Skeletal muscle tissue (tissue), 4 donors: Measurements from ENCODE around the gene NOL4L. TPM values are rescaled to one million over a fixed set of nuclear protein-coding genes. Genes with fewer than 3 reads are reported as not detected.

ENCODE experiments used
- H3K27ac ChIP-seq: one replicate; pipeline ENCODE4 v1.7.0; 2013; ENCODE audit warnings: mild to moderate bottlenecking, low read depth, low read length, inconsistent platforms
- H3K27me3 ChIP-seq, 3 donors: one replicate each; pipeline ENCODE4 v1.7.0; 2013; ENCODE audit warnings: low read length in 3 of 3; ENCODE audit not compliant: control insufficient read depth in 3 of 3, insufficient read depth in 3 of 3
- H3K36me3 ChIP-seq, 3 donors: one replicate each; pipeline ENCODE4 v1.7.0; 2013; ENCODE audit warnings: low read length in 3 of 3; ENCODE audit not compliant: control insufficient read depth in 3 of 3, insufficient read depth in 3 of 3
- H3K4me1 ChIP-seq, 3 donors: one replicate each; pipeline ENCODE4 v1.7.0; 2013; ENCODE audit warnings: low read length in 3 of 3, mild to moderate bottlenecking in 3 of 3; ENCODE audit not compliant: control insufficient read depth in 3 of 3, insufficient read depth in 3 of 3
- H3K4me3 ChIP-seq, 3 donors: one replicate each; pipeline ENCODE4 v1.7.0; 2013; ENCODE audit warnings: low read length in 3 of 3
- H3K9ac ChIP-seq, 3 donors: one replicate each; pipeline ENCODE4 v1.7.0; 2013; ENCODE audit warnings: low read length in 3 of 3, mild to moderate bottlenecking in 3 of 3, moderate library complexity in 2 of 3, low read depth in 1 of 3
- H3K9me3 ChIP-seq, 3 donors: one replicate each; pipeline ENCODE4 v1.7.0; 2013; ENCODE audit warnings: low read length in 3 of 3; ENCODE audit not compliant: control insufficient read depth in 3 of 3
- total RNA-seq: library from RNA; depleted of rRNA; stranded (reverse); fragments of >200 nt; gene quantifications from one replicate; pipeline ENCODE4 v1.2.3, GENCODE V29; 2014
- donor health status: Osteomylitis.

NOL4L gene
- total RNA-seq, 1 donor from 2014 or later: 4.2 TPM

DNA sequence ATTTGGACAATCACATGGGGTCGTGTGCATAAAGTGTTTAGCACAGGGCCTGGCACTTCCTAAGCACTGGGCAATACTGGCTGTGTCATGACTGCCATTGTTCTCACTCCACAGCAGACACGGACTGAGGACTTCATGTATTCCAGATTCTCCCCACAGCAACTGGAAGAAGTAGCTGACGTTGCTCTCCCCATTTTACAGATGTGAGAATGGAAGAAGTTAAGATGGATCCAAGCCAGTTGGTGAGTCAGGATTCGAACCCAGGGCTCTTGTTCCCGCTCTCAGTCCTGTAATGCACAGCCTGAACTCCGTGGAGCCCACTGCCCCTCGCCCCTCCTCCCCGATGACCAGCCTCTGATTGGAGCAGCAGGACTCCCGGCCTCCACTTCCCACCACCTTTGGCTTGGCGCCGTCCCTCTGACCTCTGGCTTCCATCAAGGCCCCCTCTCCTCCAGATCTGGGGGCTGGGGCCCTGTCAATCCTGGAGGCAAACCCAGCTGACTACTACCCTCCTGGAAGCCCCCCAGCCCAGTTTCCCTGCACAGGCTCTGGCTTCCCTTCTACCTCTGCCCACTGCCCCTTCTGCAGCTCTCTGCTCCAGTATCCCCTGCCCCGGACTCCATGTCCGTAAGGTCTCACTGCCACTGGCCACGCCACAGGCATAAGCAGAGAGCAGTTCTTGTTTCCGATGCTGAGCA, 12.7 kb downstream of the NOL4L start:
- Histone ChIP-seq H3K27me3 (peaks cover 2 to 11% (median 3%) of the 10 kb centered on the region in 3 donors), H3K27ac (no peak overlapping the region), H3K4me3 (no peak overlapping the region), H3K9me3 (no peaks in the 10 kb centered on the region), H3K9ac (no peak overlapping the region), H3K4me1 (peaks cover 0 to 6% (median 0%) of the 10 kb centered on the region in 3 donors), H3K36me3 (no peaks in the 10 kb centered on the region)

- no peaks in the 10 kb centered on the region for H3K36me3 ChIP-seq
- H3K4me1 ChIP-seq: peaks cover 0 to 6% (median 0%) of the 10 kb centered on the region in 3 donors
- no peak overlapping the region for H3K27ac ChIP-seq
- H3K9me3 ChIP-seq: no peaks in the 10 kb centered on the region
- H3K4me3 ChIP-seq: no peak overlapping the region
- H3K27me3 ChIP-seq: peaks cover 2 to 14% (median 3%) of the 10 kb centered on the region in 3 donors
- H3K9ac ChIP-seq: no peak overlapping the region
Measured at GRCh38 chr20:32571566-32571965, 13.6 kb downstream of the NOL4L start.

GRCh38 chr20:32570401-32571190, 14.5 kb downstream of the NOL4L start:
- no peaks in the 10 kb centered on the region for H3K9me3 ChIP-seq
- no peak overlapping the region for H3K4me3 ChIP-seq
- peaks cover 2 to 14% (median 3%) of the 10 kb centered on the region in 3 donors for H3K27me3 ChIP-seq
- H3K27ac ChIP-seq: no peak overlapping the region
- H3K36me3 ChIP-seq: no peaks in the 10 kb centered on the region
- H3K9ac ChIP-seq: no peak overlapping the region
- peaks cover 0 to 6% (median 0%) of the 10 kb centered on the region in 3 donors for H3K4me1 ChIP-seq

GRCh38 chr20:32569380-32570305, 15.5 kb downstream of the NOL4L start:
- Histone ChIP-seq H3K4me3 (no peak overlapping the region), H3K27ac (no peak overlapping the region), H3K27me3 (peaks cover 2 to 14% (median 3%) of the 10 kb centered on the region in 3 donors), H3K36me3 (no peaks in the 10 kb centered on the region), H3K9me3 (no peaks in the 10 kb centered on the region), H3K4me1 (peaks cover 0 to 8% (median 0%) of the 10 kb centered on the region in 3 donors), H3K9ac (no peak overlapping the region)

GRCh38 chr20:32569018-32569379, 16.1 kb downstream of the NOL4L start:
- H3K4me1 ChIP-seq: peaks cover 0 to 3% (median 0%) of the 10 kb centered on the region in 3 donors
- no peak overlapping the region for H3K9ac ChIP-seq
- H3K27ac ChIP-seq: no peak overlapping the region
- H3K9me3 ChIP-seq: no peaks in the 10 kb centered on the region
- no peak overlapping the region for H3K4me3 ChIP-seq
- peaks cover 0 to 13% (median 2%) of the 10 kb centered on the region in 3 donors for H3K27me3 ChIP-seq
- no peaks in the 10 kb centered on the region for H3K36me3 ChIP-seq

- H3K9me3 ChIP-seq: no peaks in the 10 kb centered on the region
- H3K36me3 ChIP-seq: no peaks in the 10 kb centered on the region
- H3K27me3 ChIP-seq: peaks cover 0 to 6% (median 0%) of the 10 kb centered on the region in 3 donors
- peaks cover 0 to 3% (median 0%) of the 10 kb centered on the region in 3 donors for H3K4me1 ChIP-seq
- H3K4me3 ChIP-seq: no peak overlapping the region
- no peak overlapping the region for H3K9ac ChIP-seq
- no peak overlapping the region for H3K27ac ChIP-seq
Measured at GRCh38 chr20:32567384-32568178, 17.6 kb downstream of the NOL4L start.

DNA sequence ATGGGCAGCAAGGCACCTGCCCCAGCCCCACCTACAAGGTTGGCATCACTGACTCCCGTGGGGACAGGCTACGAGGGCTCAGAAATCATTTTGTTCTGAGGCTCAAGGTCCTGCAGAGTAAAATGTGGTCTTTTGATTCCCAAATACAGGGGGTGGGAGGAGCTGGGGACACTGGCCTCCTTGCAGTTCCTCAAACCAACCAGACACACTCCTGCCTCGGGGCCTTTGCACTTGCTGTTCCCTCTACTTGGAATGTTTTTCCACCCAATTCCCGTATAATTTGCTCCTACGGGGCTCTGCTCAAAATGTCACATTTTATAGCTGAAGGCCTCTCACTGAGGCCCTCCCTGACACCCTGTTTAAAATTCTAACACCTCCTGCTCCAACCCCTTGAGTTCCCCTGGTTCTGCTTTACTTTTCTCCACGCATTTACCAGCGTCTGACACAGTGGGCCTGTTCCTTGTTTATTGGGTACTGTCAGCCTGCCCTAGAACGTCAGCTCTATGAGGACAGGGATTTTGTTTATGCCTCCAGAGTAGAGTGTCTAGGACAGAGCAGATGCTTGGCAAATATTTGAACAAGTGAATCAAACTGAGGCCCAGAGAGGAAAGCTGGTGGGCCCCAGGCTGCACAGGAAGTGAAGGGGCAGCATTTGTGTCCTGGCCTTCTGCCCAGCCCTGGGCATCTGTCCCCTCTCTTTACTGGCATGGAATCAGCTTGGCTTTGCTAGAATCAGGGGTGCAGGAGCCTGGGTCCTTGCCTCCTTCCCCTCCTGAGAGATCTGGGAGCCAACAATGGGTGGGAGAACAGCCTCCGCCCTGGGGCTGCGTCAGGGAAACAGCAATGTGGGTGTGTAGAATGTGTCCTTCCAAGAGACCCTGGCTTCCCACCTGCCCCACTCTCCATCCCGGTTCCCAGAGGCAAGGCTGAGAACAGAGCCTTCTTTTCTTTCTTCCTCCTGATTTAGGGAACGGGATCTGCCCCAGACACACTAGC, 18.5 kb downstream of the NOL4L start:
- Histone ChIP-seq H3K4me1 (peaks cover 0 to 3% (median 0%) of the 10 kb centered on the region in 3 donors), H3K4me3 (no peak overlapping the region), H3K9ac (no peak overlapping the region), H3K27me3 (peaks cover 0 to 6% (median 0%) of the 10 kb centered on the region in 3 donors), H3K36me3 (no peaks in the 10 kb centered on the region), H3K9me3 (no peaks in the 10 kb centered on the region), H3K27ac (no peak overlapping the region)

DNA sequence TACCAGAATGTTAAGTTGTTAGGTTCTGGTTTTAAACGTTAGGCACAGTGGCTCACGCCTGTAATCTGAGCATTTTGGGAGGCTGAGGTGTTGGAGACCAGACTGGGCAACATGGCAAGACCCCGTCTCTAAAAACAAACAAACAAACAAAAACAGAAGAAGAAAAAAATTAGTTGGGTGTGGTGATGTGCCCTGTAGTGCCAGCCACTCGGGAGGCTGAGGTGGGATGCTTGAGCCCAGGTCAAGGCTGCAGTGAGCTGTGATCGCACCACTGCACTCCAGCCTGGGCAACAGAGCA, 19.4 kb downstream of the NOL4L start:
- H3K4me1 ChIP-seq: peaks cover 0 to 3% (median 0%) of the 10 kb centered on the region in 3 donors
- no peaks in the 10 kb centered on the region for H3K9me3 ChIP-seq
- H3K27me3 ChIP-seq: peaks cover 0 to 7% (median under 1%) of the 10 kb centered on the region in 3 donors
- no peaks in the 10 kb centered on the region for H3K36me3 ChIP-seq
- H3K27ac ChIP-seq: no peak overlapping the region
- no peak overlapping the region for H3K9ac ChIP-seq
- no peak overlapping the region for H3K4me3 ChIP-seq
